GM21381 (cell line): ENCODE measurements around the gene UBTF.

Source experiments
- ATAC-seq: cut with Tn5 transposase; IDR thresholded peaks from one replicate; pipeline ENCODE4 v1.9.1; 2021; ENCODE audit warnings: mild to moderate bottlenecking, moderate library complexity; ENCODE audit not compliant: unreplicated experiment

The UBTF gene

GRCh38 chr17:44198721-44199552 lies 20.5 kb downstream of the UBTF start:
- peak; percentile 22 for ATAC-seq

- no peak for ATAC-seq
Observed at GRCh38 chr17:44197980-44198720, 21.3 kb downstream of the UBTF start.

GRCh38 chr17:44197107-44197506 lies 22.4 kb downstream of the UBTF start:
- no peak for ATAC-seq

- no peak for ATAC-seq
Observed at GRCh38 chr17:44193326-44194084, 26.0 kb downstream of the UBTF start.

GRCh38 chr17:44192750-44193149 lies 26.7 kb downstream of the UBTF start:
- no peak for ATAC-seq

- ATAC-seq: no peak
Observed at GRCh38 chr17:44191941-44192496, 27.5 kb downstream of the UBTF start.

GRCh38 chr17:44191369-44191768 lies 28.1 kb downstream of the UBTF start:
- ATAC-seq: no peak

- ATAC-seq: no peak
Observed at GRCh38 chr17:44190481-44190880, 29.0 kb downstream of the UBTF start.

GRCh38 chr17:44188576-44189403 lies 30.7 kb downstream of the UBTF start:
- ATAC-seq: no peak

GRCh38 chr17:44187131-44187899 lies 32.2 kb downstream of the UBTF start:
- peak; percentile 43 for ATAC-seq

GRCh38 chr17:44186307-44187130 lies 33.0 kb downstream of the UBTF start, which contains the start of gene TMUB2:
TMUB2 (plus strand) TSS chr17:44186972; CDS start chr17:44187709, 737 bp downstream.
- ATAC-seq: peak; percentile 89

GRCh38 chr17:44184212-44184810 lies 35.2 kb downstream of the UBTF start:
- no peak for ATAC-seq

GRCh38 chr17:44183024-44183423 lies 36.5 kb downstream of the UBTF start:
- no peak for ATAC-seq

- ATAC-seq: no peak
Observed at GRCh38 chr17:44178133-44178532, 41.3 kb downstream of the UBTF start.

GRCh38 chr17:44177640-44178039 lies 41.8 kb downstream of the UBTF start:
- ATAC-seq: no peak

GRCh38 chr17:44176671-44177501 lies 42.6 kb downstream of the UBTF start:
- ATAC-seq: no peak

GRCh38 chr17:44176257-44176656 lies 43.2 kb downstream of the UBTF start:
- ATAC-seq: no peak
